ENCODE data around the gene PLCD1. TPM values are rescaled to one million over a fixed set of nuclear protein-coding genes. Genes with fewer than 3 reads are reported as not detected.

The PLCD1 gene
- total RNA-seq, 1 donor from 2014 or later = 16.7 TPM

GRCh38 chr3:38046027-38046426 lies 16.6 kb upstream of the PLCD1 start:
- no peak overlapping the region for H2AFZ ChIP-seq (ENCODE audit: low read depth, low read length)
- H4K20me1 ChIP-seq (ENCODE audit: insufficient read depth, low read length) = no peaks in the 10 kb centered on the region
- no peaks in the 10 kb centered on the region for H3K9me3 ChIP-seq (ENCODE audit: insufficient read depth, low read depth, low read length)
- no peak overlapping the region for H3K4me2 ChIP-seq (ENCODE audit: low read length)
- Mint-ChIP-seq H3K27ac (ENCODE audit: unreplicated experiment) (no peak overlapping the region), H3K9me3 (ENCODE audit: unreplicated experiment) (no peaks in the 10 kb centered on the region), H3K36me3 (ENCODE audit: low read depth, unreplicated experiment) (no peaks in the 10 kb centered on the region), H3K27me3 (ENCODE audit: low read depth, unreplicated experiment) (peaks cover 26% of the 10 kb centered on the region), H3K4me1 (ENCODE audit: low read depth, unreplicated experiment) (no peaks in the 10 kb centered on the region), H3K4me3 (ENCODE audit: unreplicated experiment) (no peak overlapping the region)
- DNase-seq (ENCODE audit: low read depth) (no peak), FAIRE-seq (no peak)
- no peak overlapping the region for H3K9ac ChIP-seq (ENCODE audit: low read length)
- no peak overlapping the region for H3K4me3 ChIP-seq (ENCODE audit: insufficient read depth, low read depth, low read length)
- H3K79me2 ChIP-seq (ENCODE audit: insufficient read depth, low read length) = no peaks in the 10 kb centered on the region
- H3K4me1 ChIP-seq (ENCODE audit: insufficient read depth, low read length) = no peaks in the 10 kb centered on the region
- TF ChIP-seq EZH2 (IDR thresholded peaks at IDR 0.05; ENCODE audit: insufficient read depth, low read length) (no peak), CTCF (IDR thresholded peaks at IDR 0.05; ENCODE audit: insufficient read depth, low read depth, low read length) (no peak)
- peaks cover 15% of the 10 kb centered on the region for H3K27me3 ChIP-seq (ENCODE audit: insufficient read depth, low read length)
- H3K27ac ChIP-seq (ENCODE audit: low read depth, low read length) = no peak overlapping the region
- no peaks in the 10 kb centered on the region for H3K36me3 ChIP-seq (ENCODE audit: insufficient read depth, low read length)

GRCh38 chr3:38043486-38043885 lies 14.0 kb upstream of the PLCD1 start:
- H3K27ac ChIP-seq (ENCODE audit: low read depth, low read length) = no peak overlapping the region
- H3K27ac Mint-ChIP-seq (ENCODE audit: unreplicated experiment) = no peak overlapping the region
- peaks cover 11% of the 10 kb centered on the region for H3K4me1 ChIP-seq (ENCODE audit: insufficient read depth, low read length)
- FAIRE-seq (no peak), DNase-seq (ENCODE audit: low read depth) (no peak)
- H3K9me3 ChIP-seq (ENCODE audit: insufficient read depth, low read depth, low read length) = no peaks in the 10 kb centered on the region
- H3K36me3 ChIP-seq (ENCODE audit: insufficient read depth, low read length) = no peaks in the 10 kb centered on the region
- H2AFZ ChIP-seq (ENCODE audit: low read depth, low read length) = no peak overlapping the region
- H3K79me2 ChIP-seq (ENCODE audit: insufficient read depth, low read length) = no peaks in the 10 kb centered on the region
- no peaks in the 10 kb centered on the region for H3K36me3 Mint-ChIP-seq (ENCODE audit: low read depth, unreplicated experiment)
- no peak for TF ChIP-seq EZH2 (IDR thresholded peaks at IDR 0.05; ENCODE audit: insufficient read depth, low read length)
- no peak for TF ChIP-seq CTCF (IDR thresholded peaks at IDR 0.05; ENCODE audit: insufficient read depth, low read depth, low read length)
- H3K9ac ChIP-seq (ENCODE audit: low read length) = no peak overlapping the region
- H3K9me3 Mint-ChIP-seq (ENCODE audit: unreplicated experiment) = peaks cover 2% of the 10 kb centered on the region
- H3K4me2 ChIP-seq (ENCODE audit: low read length) = no peak overlapping the region
- H3K4me1 Mint-ChIP-seq (ENCODE audit: low read depth, unreplicated experiment) = peaks cover 6% of the 10 kb centered on the region
- peaks cover 15% of the 10 kb centered on the region for H3K27me3 ChIP-seq (ENCODE audit: insufficient read depth, low read length)
- no peak overlapping the region for H3K4me3 ChIP-seq (ENCODE audit: insufficient read depth, low read depth, low read length)
- peaks cover 41% of the 10 kb centered on the region for H3K27me3 Mint-ChIP-seq (ENCODE audit: low read depth, unreplicated experiment)
- no peak overlapping the region for H3K4me3 Mint-ChIP-seq (ENCODE audit: unreplicated experiment)
- no peaks in the 10 kb centered on the region for H4K20me1 ChIP-seq (ENCODE audit: insufficient read depth, low read length)

- no peak for DNase-seq (ENCODE audit: low read depth)
- Histone ChIP-seq H2AFZ (ENCODE audit: low read depth, low read length) (peak overlapping the region; percentile 91), H3K4me2 (ENCODE audit: low read length) (no peak overlapping the region), H4K20me1 (ENCODE audit: insufficient read depth, low read length) (no peaks in the 10 kb centered on the region), H3K9ac (ENCODE audit: low read length) (no peak overlapping the region), H3K27me3 (ENCODE audit: insufficient read depth, low read length) (peaks cover 5% of the 10 kb centered on the region), H3K36me3 (ENCODE audit: insufficient read depth, low read length) (no peaks in the 10 kb centered on the region), H3K9me3 (ENCODE audit: insufficient read depth, low read depth, low read length) (no peaks in the 10 kb centered on the region), H3K79me2 (ENCODE audit: insufficient read depth, low read length) (no peaks in the 10 kb centered on the region), H3K4me1 (ENCODE audit: insufficient read depth, low read length) (peaks cover 11% of the 10 kb centered on the region), H3K4me3 (ENCODE audit: insufficient read depth, low read depth, low read length) (no peak overlapping the region), H3K27ac (ENCODE audit: low read depth, low read length) (no peak overlapping the region)
- TF ChIP-seq EZH2 (IDR thresholded peaks at IDR 0.05; ENCODE audit: insufficient read depth, low read length) = no peak
- TF ChIP-seq CTCF (IDR thresholded peaks at IDR 0.05; ENCODE audit: insufficient read depth, low read depth, low read length) = no peak
- no peak overlapping the region for H3K27ac Mint-ChIP-seq (ENCODE audit: unreplicated experiment)
- no peaks in the 10 kb centered on the region for H3K36me3 Mint-ChIP-seq (ENCODE audit: low read depth, unreplicated experiment)
- H3K9me3 Mint-ChIP-seq (ENCODE audit: unreplicated experiment) = peaks cover 2% of the 10 kb centered on the region
- H3K4me3 Mint-ChIP-seq (ENCODE audit: unreplicated experiment) = no peak overlapping the region
- peaks cover 6% of the 10 kb centered on the region for H3K4me1 Mint-ChIP-seq (ENCODE audit: low read depth, unreplicated experiment)
- peaks cover 44% of the 10 kb centered on the region for H3K27me3 Mint-ChIP-seq (ENCODE audit: low read depth, unreplicated experiment)
- no peak for FAIRE-seq
These were observed 11.0 kb upstream of the PLCD1 start for GRCh38 chr3:38040401-38040800.
